Right renal pelvis (tissue), 4 donors: ENCODE data around the gene EXOC4. TPM values are rescaled to one million over a fixed set of nuclear protein-coding genes. Genes with fewer than 3 reads are reported as not detected.
"Not testable (repeated sequence)": the region's sequence is repeated elsewhere in the genome, so short reads cannot be mapped to it uniquely, and the experiment has no call there.

Source experiments
- DNase-seq, 4 donors: peaks; one replicate each; pipeline ENCODE4 v3.0.0-alpha.2; 2013; ENCODE audit warnings: low read depth in 4 of 4, low spot score in 3 of 4, missing footprints in 1 of 4
- polyA plus RNA-seq, 4 donors: library from polyadenylated mRNA; unstranded; fragments of 120-200 nt; gene quantifications; one replicate each; pipeline ENCODE4 v1.2.1, GENCODE V29; 2013; ENCODE audit not compliant: insufficient read length in 4 of 4

Gene EXOC4
- polyA plus RNA-seq = 10 to 100 TPM; 66.9 to 71.9 (median 69.9) TPM

DNA sequence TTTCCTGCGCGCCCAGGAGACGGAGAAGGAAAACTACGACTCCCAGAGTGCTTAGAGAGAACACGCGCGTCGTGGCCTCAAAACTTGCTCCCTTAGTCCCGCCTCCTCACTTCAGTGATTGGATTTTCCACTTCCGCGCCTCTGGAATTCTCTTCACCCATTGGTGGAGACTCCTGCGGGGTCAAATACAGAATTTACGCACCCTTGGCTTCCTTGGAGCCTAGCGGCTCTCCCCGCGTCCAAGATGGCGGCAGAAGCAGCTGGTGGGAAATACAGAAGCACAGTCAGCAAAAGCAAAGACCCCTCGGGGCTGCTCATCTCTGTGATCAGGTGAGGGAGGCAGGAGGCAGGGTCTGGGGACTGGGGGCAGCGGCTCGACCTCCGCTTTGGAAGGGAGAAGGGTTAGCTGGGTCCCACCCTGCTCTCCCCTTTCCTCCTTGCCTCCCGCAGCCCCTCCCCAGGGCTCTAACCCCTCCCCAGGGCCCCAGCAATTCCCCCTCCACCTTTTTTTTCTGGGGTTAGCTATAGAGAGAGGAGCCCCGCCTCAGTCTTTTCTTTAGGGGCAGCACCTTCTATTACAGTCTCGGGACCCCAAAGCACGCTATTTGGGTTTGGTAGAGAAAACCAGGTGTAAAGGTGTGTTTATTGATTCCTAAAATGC lies at the start of gene EXOC4:
Gene EXOC4, plus strand, starts transcription at position 221 of the 661 bp plus-strand sequence.
- DNase-seq = peak; percentile 95 to 100 (median 99)

DNA sequence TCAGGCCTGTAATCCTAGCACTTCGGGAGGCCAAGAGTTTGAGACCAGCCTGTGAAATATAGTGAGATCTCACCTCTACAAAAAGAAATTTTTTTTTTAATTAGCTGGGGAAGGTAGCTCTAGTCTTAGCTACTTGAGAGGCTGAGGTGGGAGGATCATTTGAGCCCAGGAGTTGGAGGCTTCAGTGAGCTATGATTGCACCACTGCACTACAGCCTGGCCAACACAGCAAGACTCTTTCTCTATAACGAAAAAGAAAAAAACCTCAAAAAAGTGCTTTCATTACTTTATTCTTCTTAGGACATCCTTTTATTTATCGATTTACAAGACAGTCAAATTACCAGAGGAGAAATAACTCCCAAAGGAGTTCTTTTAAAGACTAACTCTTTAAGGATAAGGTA lies 49.4 kb upstream of the EXOC4 start:
- no peak for DNase-seq

DNA sequence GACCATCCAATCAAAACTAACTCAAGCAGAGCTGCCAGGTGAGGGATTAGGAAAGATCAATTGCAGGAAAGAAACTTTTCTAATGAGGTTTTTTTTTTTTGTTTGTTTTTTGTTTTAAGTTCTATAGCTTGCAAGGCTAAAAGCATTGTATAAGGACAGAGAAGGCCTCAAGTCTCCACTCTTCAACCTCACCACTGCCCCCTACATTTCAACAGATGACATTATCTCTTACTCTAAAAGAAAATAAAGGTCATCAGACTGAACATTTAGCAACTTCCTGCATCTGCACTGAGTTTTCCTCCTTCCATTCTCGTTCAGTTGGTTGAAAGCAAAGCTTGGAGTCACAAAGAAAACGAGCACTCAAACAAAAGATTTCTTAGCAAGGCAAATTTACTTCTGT lies 45.2 kb upstream of the EXOC4 start:
- no peak for DNase-seq

DNA sequence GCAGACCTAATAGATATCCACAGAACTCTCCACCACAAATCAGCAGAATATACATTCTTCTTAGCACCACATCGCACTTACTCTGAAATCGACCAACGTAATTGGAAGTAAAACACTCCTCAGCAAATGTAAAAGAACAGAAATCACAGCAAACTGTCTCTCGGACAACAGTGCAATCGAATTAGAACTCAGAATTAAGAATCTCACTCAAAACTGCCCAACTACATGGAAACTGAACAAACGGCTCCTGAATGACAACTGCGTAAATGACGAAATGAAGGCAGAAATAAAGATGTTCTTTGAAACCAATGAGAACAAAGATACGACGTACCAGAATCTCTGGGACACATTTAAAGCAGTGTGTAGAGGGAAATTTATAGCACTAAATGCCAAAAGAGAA lies 42.1 kb upstream of the EXOC4 start:
- not testable (repeated sequence) for DNase-seq

DNA sequence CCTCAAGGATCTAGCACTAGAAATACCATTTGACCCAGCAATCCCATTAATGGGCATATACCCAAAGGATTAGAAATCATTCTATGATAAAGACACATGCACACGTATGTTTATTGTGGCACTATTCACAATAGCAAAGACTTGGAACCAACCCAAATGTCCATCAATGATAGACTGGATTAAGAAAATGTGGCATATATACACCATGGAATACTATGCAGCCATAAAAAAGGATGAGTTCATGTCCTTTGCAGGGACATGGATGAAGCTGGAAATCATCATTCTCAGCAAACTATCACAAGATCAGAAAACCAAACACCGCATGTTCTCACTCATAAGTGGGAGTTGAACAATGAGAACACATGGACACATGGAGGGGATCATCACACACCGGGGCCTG lies 39.1 kb upstream of the EXOC4 start:
- not testable (repeated sequence) for DNase-seq

DNA sequence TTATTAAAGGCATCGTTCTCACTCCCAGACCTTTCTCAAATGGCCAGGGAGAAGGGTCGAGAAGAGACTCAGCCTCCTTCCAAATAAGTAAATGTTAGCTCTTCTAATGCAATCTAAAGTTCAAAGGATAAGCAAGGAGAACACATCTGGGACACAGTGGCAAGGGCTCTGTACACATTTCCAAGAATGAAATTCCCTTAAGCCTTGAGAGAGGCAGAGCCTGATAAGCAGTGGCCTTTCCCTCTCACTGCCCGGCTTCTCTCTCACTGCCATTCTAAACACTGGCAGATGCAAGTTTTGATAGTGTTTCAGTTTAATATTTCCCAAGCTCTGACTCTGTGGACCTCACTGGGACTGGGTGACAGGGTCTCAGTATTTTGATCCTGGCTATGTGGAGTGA lies 35.1 kb upstream of the EXOC4 start:
- no peak for DNase-seq

DNA sequence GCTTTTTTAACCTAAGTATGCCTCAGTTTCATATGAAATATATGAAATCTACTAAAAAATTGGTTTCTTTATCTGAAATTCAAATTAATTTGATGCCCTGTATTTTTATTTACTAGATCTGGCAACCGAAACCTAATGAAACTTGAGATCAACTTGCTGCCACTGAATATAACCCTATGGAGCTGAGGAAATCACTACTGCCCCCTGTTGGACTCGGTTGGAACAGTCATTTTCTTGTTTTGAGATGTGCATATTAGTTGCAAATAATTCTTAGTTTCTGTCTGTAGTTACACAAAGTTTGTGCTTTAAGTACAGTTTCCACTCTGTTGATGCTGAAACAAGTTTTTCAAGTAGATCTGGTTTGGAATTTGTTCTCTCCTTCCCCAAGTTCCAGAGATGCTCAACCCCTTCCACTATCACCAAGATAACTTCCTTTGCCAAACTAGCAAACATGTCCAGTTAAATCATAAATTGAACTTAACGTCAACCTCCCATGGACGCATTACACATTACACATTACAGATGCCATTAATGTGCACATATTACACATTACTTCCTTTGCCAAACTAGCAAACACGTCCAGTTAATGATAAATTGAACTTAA lies 22.2 kb upstream of the EXOC4 start:
- peak in 2 of 4 donors; percentile 12 to 20 for DNase-seq

DNA sequence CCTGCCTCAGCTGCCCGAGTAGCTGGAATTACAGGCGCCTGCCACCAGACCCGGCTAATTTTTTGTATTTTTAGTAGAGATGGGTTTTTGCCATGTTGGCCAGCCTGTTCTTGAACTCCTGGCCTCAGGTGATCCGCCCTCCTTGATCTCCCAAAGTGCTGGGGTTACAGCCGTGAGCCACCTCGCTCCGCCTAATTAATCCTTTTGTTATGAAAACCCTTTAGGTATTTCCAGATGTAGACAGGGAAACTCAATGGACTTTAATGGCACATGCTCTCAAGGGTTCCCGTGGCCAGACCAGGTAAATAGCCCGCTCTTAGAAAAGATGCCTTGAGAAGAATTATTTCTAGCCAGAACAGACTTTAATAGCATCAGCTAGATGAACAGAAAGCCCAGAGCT lies 19.7 kb upstream of the EXOC4 start:
- no peak for DNase-seq

DNA sequence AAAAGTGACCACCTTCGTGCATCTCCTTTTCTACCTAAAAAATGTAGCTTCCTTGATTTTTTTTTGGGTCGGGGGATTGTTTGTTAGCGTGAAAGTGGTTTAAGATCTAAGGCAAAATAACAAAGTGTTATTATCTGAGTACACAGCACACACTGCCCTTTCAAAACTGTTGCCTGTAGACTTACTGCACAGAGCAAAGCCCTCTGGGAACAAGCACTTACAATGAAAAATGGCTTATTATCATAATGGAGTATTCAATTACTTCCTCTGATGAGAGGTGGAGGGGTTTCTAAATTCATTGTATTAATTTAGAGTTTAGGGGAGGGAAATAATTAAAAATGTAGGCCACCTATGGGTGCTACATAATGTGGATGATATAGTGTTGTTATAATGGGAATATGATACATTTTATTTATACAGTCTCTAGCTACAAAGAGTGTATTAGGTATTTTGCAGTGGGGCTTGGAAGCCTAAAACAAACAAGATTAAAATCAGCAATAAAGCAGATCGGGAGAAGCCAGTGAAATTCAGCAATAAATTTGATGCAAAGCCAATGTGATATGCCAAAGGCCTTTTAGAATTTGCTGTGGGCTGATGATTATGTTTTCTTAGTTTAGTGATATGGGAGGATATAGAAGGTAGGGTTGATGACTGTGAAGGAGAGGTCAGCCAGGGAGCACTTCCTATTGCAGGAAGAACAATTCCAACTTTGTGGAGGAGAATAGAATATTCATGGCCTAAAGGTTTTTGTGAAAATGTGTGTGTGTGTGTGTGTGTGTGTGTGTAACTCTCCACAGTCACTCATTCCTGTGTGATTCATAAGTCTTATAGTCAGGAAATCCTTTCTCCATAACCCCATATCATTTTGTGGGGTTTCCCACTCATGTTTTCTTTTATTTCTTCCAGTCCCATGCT lies 17.7 kb upstream of the EXOC4 start:
- DNase-seq = peak in 2 of 4 donors; percentile 5 to 9

DNA sequence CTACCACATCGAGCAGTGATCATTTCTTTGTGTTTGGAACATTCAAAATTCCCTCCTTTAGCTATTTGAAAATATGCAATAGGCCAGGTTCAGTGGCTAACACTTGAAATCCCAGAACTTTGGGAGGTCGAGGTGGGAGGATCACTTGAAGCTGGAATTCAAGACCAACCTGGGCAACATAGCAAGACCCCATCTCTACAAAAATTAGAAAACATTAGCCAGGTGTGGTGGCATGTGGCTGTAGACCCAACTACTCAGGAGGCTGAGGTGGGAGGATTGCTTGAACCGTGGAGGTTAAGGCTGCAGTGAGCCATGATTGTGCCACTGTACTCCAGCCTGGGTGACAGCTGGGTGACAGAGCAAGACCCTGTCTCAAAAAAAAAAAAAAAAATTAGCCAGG lies 15.3 kb upstream of the EXOC4 start:
- DNase-seq = no peak

DNA sequence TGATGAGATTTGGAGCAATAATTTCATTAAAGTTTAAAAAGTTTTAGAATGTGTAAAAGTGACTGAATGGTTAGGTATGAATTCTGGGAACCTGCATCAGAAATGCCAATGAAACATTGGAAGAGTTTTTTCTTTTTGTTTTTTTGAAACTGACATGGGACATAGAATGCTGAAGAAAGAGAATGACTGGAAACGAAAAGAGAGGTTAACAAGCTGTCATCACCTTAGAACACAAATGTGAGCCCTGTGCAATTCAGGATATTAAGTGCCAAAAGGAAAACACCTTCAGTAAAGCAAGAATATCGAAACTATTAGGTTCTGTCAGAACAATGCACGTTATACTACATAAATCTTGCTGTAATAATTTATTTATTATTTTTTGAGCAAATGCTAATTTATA lies 12.6 kb upstream of the EXOC4 start:
- no peak for DNase-seq

DNA sequence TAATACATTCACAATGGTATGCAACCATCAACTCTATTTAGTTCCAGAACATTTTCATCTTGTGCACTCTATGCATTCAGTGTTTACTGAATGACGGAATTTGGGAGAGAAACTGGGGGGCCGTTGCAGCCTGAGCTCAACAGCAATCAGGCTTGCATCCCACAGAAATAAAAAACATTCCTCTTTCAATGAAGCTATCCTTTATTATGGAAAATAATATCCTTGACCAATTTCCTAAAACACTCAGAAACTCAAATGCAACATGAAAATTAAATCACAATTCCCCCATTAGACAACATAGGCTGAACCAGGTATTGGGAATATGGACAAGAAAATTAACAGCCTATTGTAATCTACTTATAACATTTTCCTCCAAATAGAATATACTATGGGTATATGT lies 6.3 kb upstream of the EXOC4 start:
- no peak for DNase-seq

DNA sequence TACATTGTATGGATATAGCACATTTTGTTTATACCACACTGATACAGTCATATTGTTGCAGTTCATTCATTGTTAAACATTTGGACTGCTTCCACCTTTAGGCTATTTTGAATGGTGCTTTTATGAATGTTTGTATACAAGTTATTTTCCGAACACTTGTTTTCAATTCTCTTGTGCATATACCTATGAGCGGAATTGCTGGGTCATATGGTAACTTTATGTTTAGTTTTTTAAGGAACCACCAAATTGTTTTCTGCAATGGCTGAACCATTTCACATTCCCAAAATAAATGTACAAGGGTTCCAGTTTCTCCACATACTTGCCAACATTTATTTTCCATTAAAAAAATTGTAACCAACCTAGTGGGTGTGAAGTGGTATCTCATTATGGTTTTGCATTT lies 4.0 kb upstream of the EXOC4 start:
- DNase-seq = no peak

DNA sequence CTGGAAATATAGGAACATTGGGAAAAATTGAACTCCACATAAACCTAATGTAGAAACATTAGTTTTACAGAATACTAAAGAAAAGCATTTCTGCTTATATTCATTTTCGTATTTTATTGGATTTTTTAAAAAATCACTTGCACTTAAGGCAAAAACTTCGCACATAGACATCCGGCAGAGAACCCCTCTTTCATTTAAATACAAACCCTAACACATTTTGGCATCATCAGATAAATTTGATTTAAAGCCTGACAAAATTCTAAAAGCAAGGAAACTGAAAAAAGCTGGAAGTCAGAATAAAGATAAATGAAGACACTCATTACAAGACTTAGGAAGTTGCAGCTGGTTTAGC lies 396 bp upstream of the EXOC4 start:
- no peak for DNase-seq

DNA sequence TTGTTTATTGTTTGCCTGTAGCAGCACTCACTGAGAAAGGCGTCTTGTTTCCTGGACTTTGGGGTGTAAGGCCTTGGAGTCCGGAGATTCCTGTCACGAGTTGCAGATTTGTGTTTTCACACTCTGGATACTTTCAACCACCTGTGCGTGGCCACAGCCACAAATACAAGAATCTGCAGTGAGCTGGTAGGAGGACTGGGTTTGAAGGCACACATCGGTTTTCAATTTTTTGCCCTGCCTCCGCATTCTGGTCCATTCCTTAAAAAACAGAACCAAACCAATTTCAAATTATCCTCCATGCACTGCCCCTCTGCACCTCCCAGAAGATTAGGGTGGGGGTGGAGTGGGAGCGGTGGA lies 619 bp downstream of the EXOC4 start:
- no peak for DNase-seq

DNA sequence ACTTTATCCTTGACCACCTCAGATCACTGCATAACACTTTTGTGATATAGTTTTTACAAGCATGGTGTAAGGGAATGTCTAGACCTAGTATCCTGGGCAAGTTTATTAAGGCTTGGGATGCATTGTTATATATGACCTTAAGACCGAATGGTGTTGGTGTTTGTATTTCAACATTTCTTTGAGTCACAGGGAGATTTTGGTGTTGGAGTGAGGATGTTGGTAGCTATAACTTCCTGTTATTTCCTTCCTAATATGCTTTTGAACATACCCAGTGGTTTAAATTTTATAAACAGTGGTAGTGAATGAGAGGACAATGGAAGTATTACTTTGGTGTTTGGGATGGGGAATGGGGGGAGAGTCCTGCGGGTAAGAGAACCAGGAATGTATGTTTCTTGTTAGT lies 2.6 kb downstream of the EXOC4 start:
- DNase-seq = no peak

DNA sequence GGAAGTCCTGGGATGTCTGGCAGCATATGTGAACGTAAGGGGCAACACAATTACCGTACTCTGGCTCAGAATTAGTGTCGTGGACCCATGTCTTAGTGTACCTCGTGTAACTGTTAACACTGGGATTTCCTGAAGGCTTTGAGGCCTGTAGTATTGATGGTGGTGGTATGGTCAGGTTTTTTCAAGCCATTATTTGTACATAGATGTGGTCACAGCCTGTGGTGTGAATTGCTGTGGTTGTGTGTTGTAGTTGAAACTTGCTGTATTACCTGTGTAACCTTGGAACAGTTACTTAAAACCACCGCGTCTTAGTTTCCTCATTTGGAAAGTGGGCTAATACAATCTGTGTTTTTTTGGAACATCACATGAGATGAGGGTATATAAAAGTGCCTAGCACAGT lies 5.3 kb downstream of the EXOC4 start:
- DNase-seq = no peak

DNA sequence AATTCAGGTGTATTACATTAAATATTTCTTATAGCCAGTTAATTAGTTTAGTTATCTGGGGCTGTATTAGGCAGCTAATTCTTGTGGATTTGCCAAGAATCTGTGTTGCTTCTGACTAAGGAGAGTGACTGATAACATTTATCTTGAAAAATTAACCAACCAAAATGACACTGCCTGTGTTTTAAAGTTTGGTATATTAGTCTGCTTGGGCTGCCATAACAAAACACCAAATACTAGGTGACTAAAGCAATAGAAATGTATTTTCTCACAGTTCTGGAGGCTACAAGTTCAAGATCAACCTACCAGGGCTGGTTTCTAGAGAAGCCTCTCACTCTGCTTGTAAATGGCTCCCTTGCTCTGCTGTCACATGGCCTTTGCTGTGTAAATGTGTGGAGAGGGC lies 12.9 kb downstream of the EXOC4 start:
- no peak for DNase-seq

DNA sequence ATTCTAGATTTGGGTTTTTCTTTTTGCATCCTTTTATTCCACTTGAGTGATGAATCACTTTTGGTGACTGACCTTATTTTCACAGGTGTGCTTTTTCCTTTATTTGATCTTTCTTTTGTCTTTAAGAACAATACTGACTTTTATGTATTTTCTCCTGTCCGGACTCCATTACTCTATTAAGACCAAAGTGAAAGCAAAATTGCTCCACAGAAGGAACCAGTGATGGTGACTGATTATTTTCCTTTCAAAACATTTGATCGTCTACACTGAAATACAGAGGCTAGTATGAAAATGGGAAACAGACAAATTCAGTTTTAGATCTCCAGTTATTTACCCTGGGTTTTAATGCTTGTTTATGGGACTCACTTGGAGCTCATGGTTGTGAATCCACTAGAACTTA lies 15.5 kb downstream of the EXOC4 start:
- DNase-seq = no peak

DNA sequence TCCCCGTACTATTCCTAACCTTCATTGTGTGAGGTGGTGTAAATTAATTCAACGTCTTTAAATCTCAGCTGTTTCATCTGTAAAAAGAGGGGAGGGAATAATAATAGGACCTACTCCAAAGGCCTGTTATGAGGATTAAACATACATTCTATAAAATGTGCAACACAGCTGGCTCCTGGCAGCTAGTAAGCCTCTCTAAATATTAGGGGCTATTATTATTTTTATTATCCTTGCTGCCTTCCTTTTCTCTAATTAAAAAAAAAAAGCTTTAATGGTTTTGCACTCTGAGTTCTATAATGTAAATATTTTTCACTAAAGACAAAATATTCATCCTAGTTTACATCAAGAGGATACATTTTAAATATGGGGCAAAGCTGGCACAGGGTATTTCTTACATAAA lies 19.5 kb downstream of the EXOC4 start:
- no peak for DNase-seq

DNA sequence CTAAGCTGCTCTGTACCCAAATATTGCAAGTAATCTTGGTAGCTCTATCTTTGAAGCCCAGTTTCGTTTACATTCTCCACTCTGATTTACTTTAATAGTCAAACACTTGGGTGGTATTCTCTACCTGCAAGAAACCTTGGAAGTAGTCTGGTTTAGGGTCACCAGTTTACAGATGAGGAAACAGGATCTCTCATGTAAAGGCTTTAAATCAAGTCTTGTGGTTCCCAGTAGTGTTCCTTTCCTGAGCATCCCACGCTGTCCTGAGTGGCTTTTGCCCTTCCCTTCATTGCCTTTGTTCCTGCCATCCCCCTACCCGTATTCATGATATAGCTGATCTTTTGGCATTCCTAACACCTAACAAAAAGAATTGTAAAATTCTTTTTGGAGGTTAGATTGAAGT lies 20.3 kb downstream of the EXOC4 start:
- no peak for DNase-seq

DNA sequence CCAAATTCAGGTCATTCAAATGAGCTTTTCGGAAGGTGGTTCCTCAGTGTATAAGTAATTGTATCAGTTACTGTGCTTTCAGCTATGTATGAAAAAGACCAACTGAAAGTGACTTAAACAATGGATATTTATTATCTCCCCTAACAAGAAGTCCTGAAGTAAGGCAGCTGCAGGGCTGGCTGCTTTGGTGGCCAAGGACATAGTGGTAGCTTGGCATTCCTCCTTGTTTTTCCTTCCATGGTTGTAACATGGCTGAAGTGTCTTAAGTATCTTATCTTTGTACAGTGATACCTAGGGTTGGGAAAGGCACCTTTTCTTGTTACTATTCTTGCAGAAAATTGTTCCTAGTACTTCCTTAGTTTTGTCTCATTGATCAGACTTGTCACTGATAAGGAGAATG lies 21.4 kb downstream of the EXOC4 start:
- no peak for DNase-seq
